Gastrocnemius medialis (tissue), 4 donors: ENCODE data around the gene TM9SF2.

Source experiments
- POLR2A ChIP-seq, 2 donors: fragments of 450-650 bp; IDR thresholded peaks; one replicate each; pipeline ENCODE4 v1.6.1; 2017; ENCODE audit warnings: antibody characterized with exemption in 2 of 2, mild to moderate bottlenecking in 2 of 2, moderate library complexity in 2 of 2
- TF ChIP-seq, protein P1 (sequence below), 5 experiments: fragments of 450-650 bp in 3 of 5; fragments of 200-600 bp in 2 of 5; sonication (generic) in 2 of 5; IDR thresholded peaks in 4 of 5; conservative IDR thresholded peaks in 1 of 5; 1 replicate in 4 of 5; 2 replicates in 1 of 5; pipeline ENCODE4 v1.5.1; 2016 to 2019; ENCODE audit warnings: antibody characterized with exemption in 5 of 5, mild to moderate bottlenecking in 3 of 5, moderate library complexity in 3 of 5

- TF ChIP-seq, protein P1, sequence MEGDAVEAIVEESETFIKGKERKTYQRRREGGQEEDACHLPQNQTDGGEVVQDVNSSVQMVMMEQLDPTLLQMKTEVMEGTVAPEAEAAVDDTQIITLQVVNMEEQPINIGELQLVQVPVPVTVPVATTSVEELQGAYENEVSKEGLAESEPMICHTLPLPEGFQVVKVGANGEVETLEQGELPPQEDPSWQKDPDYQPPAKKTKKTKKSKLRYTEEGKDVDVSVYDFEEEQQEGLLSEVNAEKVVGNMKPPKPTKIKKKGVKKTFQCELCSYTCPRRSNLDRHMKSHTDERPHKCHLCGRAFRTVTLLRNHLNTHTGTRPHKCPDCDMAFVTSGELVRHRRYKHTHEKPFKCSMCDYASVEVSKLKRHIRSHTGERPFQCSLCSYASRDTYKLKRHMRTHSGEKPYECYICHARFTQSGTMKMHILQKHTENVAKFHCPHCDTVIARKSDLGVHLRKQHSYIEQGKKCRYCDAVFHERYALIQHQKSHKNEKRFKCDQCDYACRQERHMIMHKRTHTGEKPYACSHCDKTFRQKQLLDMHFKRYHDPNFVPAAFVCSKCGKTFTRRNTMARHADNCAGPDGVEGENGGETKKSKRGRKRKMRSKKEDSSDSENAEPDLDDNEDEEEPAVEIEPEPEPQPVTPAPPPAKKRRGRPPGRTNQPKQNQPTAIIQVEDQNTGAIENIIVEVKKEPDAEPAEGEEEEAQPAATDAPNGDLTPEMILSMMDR (IDR thresholded peaks at IDR 0.05 in 4 of 5, conservative IDR thresholded peaks at IDR 0.05 in 1 of 5): no peak
- TF ChIP-seq POLR2A (IDR thresholded peaks at IDR 0.05): no peak
Observed at GRCh38 chr13:99545361-99545760, 44.1 kb downstream of the TM9SF2 start.
